Central memory CD8-positive, alpha-beta T cell (primary cell): ENCODE results near the gene CLDN16.

Experiments
- ATAC-seq: fragments of 150-1000 bp; cut with Tn5 transposase; replicated peaks from 2 replicates; pipeline ENCODE4 v1.10.0; 2022; ENCODE audit warnings: mild to moderate bottlenecking, moderate FRiP score, moderate number of reproducible peaks; ENCODE audit not compliant: poor library complexity, severe bottlenecking; ENCODE audit errors: extremely low read depth
- DNase-seq, 2 donors: peaks; one replicate each; pipeline ENCODE4 v3.0.0; 2021; ENCODE audit warnings: low spot score in 2 of 2
- H3K27ac Mint-ChIP-seq: one replicate; pipeline ENCODE4 v1.8.0; 2022; ENCODE audit warnings: low read depth, mild to moderate bottlenecking, moderate library complexity, mixed read lengths
- H3K27me3 Mint-ChIP-seq: one replicate; pipeline ENCODE4 v1.8.0; 2022; ENCODE audit warnings: mixed read lengths
- H3K36me3 Mint-ChIP-seq: one replicate; pipeline ENCODE4 v1.8.0; 2022; ENCODE audit warnings: mild to moderate bottlenecking, moderate library complexity, mixed read lengths; ENCODE audit not compliant: insufficient read depth
- H3K4me1 Mint-ChIP-seq: one replicate; pipeline ENCODE4 v1.8.0; 2022; ENCODE audit warnings: mixed read lengths
- H3K4me3 Mint-ChIP-seq: one replicate; pipeline ENCODE4 v1.8.0; 2022; ENCODE audit warnings: mild to moderate bottlenecking, moderate library complexity, mixed read lengths
- H3K9me3 Mint-ChIP-seq: one replicate; pipeline ENCODE4 v1.8.0; 2022; ENCODE audit warnings: mixed read lengths

CLDN16 gene

DNA sequence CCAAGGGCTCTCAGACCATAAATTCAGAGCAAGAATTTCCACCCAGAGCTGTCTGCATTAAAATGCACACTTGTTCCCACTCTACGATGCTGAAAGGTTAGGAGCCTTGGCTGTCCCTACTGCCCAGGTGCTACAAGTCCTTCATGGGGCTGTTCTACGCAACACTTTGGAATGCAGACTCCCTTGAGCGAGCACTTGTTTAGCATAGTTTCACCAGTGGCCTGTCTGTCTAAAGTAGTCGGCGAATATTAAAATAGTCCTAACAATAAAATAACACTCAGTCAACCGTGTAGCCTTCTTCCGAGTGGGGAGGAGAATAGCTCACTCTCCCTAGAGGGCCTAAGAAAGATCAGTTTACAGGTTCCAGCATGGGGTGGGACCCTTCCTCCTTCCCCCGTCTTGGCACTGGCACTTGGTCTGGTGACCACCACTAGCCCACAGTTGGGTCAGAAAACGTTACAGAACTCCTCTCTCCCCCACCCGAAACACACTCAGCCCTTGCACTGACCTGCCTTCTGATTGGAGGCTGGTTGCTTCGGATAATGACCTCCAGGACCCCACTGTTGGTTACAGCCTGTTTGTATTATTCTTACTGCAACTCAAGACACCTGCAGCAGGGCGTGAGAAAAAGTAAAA, at the start of gene CLDN16:
CLDN16 (plus strand) TSS at position 586 of the 636 bp plus-strand sequence. CDS start 167 bp downstream, outside the sequence.
- ATAC-seq (no peak), DNase-seq (no peak)
- no peaks in the 10 kb centered on the region for H3K36me3 Mint-ChIP-seq

GRCh38 chr3:190338717-190339116, 49.2 kb upstream of the CLDN16 start:
- Mint-ChIP-seq H3K4me3 (no peak overlapping the region), H3K36me3 (no peaks in the 10 kb centered on the region), H3K27me3 (peaks cover 13% of the 10 kb centered on the region), H3K27ac (no peak overlapping the region), H3K9me3 (no peaks in the 10 kb centered on the region), H3K4me1 (no peaks in the 10 kb centered on the region)
- no peak for ATAC-seq
- DNase-seq = no peak

More for the DNA sequence above, at the start of gene CLDN16:
- no peak within 1 kb of the TSS for H3K27ac Mint-ChIP-seq
- no peak within 1 kb of the TSS for H3K4me3 Mint-ChIP-seq
- no peaks in the 10 kb centered on the region for H3K4me1 Mint-ChIP-seq
- no peaks in the 10 kb centered on the region for H3K9me3 Mint-ChIP-seq
- peaks cover 30% of the 10 kb centered on the region for H3K27me3 Mint-ChIP-seq

GRCh38 chr3:190339130-190339529, 48.8 kb upstream of the CLDN16 start:
- H3K4me1 Mint-ChIP-seq = no peaks in the 10 kb centered on the region
- peaks cover 13% of the 10 kb centered on the region for H3K27me3 Mint-ChIP-seq
- no peaks in the 10 kb centered on the region for H3K36me3 Mint-ChIP-seq
- no peak for ATAC-seq
- no peak overlapping the region for H3K27ac Mint-ChIP-seq
- H3K9me3 Mint-ChIP-seq = no peaks in the 10 kb centered on the region
- no peak for DNase-seq
- H3K4me3 Mint-ChIP-seq = no peak overlapping the region

GRCh38 chr3:190340071-190340470, 47.9 kb upstream of the CLDN16 start:
- Mint-ChIP-seq H3K36me3 (no peaks in the 10 kb centered on the region), H3K4me3 (no peak overlapping the region), H3K27me3 (peaks cover 13% of the 10 kb centered on the region), H3K4me1 (no peaks in the 10 kb centered on the region), H3K27ac (no peak overlapping the region), H3K9me3 (no peaks in the 10 kb centered on the region)
- ATAC-seq (no peak), DNase-seq (no peak)

DNA sequence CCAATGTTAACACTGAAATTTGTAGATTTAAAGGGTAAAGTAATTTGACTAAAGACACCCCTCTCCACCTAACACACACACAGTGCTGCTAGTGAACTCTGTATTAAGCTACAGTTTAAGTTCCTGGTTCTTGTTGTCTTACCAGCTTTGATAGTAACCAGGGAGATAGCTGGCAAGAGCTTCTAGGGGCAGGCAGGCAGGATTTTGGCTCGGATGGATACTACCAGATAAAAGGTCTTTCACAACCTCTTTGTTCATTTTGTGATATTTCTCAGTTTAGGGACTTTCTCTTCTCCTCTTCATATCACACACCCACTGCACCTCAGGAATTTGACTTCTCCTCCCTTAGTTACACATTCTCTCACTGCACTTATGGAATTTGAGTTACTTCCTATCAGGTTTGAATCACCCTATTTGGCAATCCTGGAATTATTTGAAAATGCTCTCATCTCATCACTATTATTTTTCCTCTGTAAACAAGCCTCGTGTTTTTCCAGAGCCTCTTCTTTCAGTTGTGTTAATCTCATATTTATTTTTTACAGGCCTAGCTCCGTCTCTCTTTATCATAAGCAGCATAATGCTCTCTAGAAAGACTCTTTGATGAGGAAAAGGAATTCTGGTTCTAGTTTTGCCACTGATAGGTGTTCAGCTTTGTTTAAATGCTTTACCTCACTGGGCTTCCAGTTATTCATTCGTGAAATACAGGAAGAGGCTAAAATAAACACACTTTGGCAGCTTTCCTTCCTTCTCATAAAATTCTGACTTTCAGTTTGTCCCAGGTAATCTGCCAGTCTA, 42.7 kb upstream of the CLDN16 start:
- H3K4me3 Mint-ChIP-seq = no peak overlapping the region
- H3K27me3 Mint-ChIP-seq = peaks cover 20% of the 10 kb centered on the region
- no peak overlapping the region for H3K27ac Mint-ChIP-seq
- peaks cover 5% of the 10 kb centered on the region for H3K9me3 Mint-ChIP-seq
- ATAC-seq (no peak), DNase-seq (no peak)
- no peaks in the 10 kb centered on the region for H3K4me1 Mint-ChIP-seq
- H3K36me3 Mint-ChIP-seq = peaks cover 1% of the 10 kb centered on the region

- H3K27ac Mint-ChIP-seq = no peak overlapping the region
- H3K27me3 Mint-ChIP-seq = peaks cover 22% of the 10 kb centered on the region
- no peak overlapping the region for H3K4me3 Mint-ChIP-seq
- H3K4me1 Mint-ChIP-seq = no peaks in the 10 kb centered on the region
- DNase-seq = no peak
- no peak for ATAC-seq
- peaks cover 5% of the 10 kb centered on the region for H3K9me3 Mint-ChIP-seq
- H3K36me3 Mint-ChIP-seq = peaks cover 1% of the 10 kb centered on the region
These were observed 42.1 kb upstream of the CLDN16 start for GRCh38 chr3:190345878-190346277.

DNA sequence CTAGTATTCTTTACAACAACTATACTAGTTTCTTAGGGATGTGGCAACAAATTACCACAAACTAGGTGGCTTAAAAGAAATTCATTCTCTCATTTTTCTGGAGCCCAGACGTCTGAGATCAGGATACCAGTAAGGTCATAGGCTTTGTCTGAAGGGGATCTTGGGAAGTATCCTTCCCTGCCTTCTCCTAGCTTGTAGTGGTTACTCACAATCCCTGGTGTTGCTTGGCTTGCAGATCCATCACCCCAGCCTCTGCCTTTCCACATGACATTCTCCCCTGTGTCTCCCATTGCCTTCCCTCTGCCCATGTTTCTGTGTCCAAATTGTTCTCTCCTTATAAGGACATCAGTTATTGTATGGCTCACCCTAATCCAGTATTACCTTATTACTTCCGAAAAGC, 41.4 kb upstream of the CLDN16 start:
- peaks cover 5% of the 10 kb centered on the region for H3K9me3 Mint-ChIP-seq
- no peak for ATAC-seq

GRCh38 chr3:190352861-190353457, 35.0 kb upstream of the CLDN16 start:
- DNase-seq (no peak), ATAC-seq (no peak)
- Mint-ChIP-seq H3K4me1 (no peaks in the 10 kb centered on the region), H3K4me3 (no peak overlapping the region), H3K36me3 (no peaks in the 10 kb centered on the region), H3K27me3 (peaks cover 10% of the 10 kb centered on the region), H3K27ac (no peak overlapping the region), H3K9me3 (peaks cover 5% of the 10 kb centered on the region)

More for the DNA sequence above, 41.4 kb upstream of the CLDN16 start:
- H3K4me3 Mint-ChIP-seq = no peak overlapping the region
- no peak overlapping the region for H3K27ac Mint-ChIP-seq
- H3K36me3 Mint-ChIP-seq = peaks cover 1% of the 10 kb centered on the region
- no peak for DNase-seq
- H3K4me1 Mint-ChIP-seq = no peaks in the 10 kb centered on the region
- peaks cover 28% of the 10 kb centered on the region for H3K27me3 Mint-ChIP-seq

DNA sequence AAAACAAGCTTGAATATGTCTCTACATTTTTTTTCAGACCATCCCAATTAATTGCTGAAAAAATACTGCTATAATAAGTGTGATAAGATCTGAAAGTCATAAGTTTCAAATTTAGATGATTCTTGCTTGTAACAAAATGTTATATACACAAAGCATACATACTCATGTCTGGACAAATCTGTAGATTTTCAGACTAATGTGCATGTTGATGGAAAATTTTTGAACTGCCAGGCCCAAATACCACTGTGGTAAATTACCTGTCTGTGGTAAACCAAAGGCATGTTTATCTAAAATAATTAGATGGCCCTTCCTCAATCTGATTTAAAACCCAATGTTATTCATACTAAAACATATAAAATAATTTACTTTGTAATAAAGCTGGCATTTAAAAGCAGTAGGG, 31.7 kb upstream of the CLDN16 start:
- no peak overlapping the region for H3K4me3 Mint-ChIP-seq
- ATAC-seq = no peak
- no peak overlapping the region for H3K27ac Mint-ChIP-seq
- DNase-seq = no peak
- H3K9me3 Mint-ChIP-seq = no peaks in the 10 kb centered on the region
- H3K27me3 Mint-ChIP-seq = peaks cover 4% of the 10 kb centered on the region
- peaks cover 2% of the 10 kb centered on the region for H3K36me3 Mint-ChIP-seq
- no peaks in the 10 kb centered on the region for H3K4me1 Mint-ChIP-seq

DNA sequence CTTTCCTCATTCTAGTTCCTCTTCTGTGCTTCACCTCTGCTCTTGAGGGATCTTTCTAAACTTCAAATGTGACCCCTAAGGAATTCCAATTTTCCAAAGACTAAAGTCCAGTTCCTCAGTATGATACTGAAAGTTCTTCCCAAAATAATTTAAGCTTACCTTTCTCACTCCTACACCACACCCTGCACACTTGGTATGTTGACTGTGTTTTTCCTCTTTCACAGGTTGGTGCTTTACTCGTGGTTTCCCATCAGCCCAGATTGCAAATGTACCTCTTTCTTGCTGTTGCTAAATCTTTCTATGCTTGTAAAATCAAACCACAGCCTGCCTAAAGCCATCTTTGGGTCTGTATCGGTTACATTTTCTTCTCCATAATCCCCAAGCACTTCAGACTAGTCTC, 30.5 kb upstream of the CLDN16 start:
- no peak for ATAC-seq
- no peaks in the 10 kb centered on the region for H3K27me3 Mint-ChIP-seq
- H3K27ac Mint-ChIP-seq = no peak overlapping the region
- H3K36me3 Mint-ChIP-seq = peaks cover 2% of the 10 kb centered on the region
- H3K9me3 Mint-ChIP-seq = no peaks in the 10 kb centered on the region
- no peak overlapping the region for H3K4me3 Mint-ChIP-seq
- no peak for DNase-seq
- H3K4me1 Mint-ChIP-seq = no peaks in the 10 kb centered on the region

- no peak overlapping the region for H3K27ac Mint-ChIP-seq
These were observed 28.1 kb upstream of the CLDN16 start for GRCh38 chr3:190359813-190360212.

DNA sequence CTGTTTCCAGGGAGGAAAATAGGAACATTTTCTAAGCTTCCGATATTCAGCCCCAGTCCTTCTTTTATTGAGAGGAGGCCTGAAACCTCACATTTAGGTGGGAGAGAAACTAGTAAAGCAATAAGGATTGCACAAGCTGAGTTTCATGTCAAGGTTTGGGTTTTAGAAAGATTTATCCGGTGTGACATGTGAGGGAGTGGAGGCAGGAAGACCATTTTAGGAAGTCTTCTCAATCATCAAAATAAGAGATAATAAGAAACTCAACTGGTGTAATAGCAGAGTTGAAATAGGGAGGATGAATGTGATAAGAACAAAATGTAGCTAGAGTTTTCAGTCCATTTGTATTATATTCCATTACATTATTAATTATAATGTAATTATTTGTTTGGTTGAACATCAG, 27.7 kb upstream of the CLDN16 start:
- DNase-seq = no peak
- Mint-ChIP-seq H3K27me3 (peaks cover 19% of the 10 kb centered on the region), H3K9me3 (no peaks in the 10 kb centered on the region), H3K4me3 (no peak overlapping the region), H3K27ac (no peak overlapping the region), H3K4me1 (no peaks in the 10 kb centered on the region), H3K36me3 (peaks cover 2% of the 10 kb centered on the region)
- no peak for ATAC-seq

More at GRCh38 chr3:190359813-190360212, 28.1 kb upstream of the CLDN16 start:
- no peaks in the 10 kb centered on the region for H3K9me3 Mint-ChIP-seq
- DNase-seq (no peak), ATAC-seq (no peak)
- H3K36me3 Mint-ChIP-seq = peaks cover 2% of the 10 kb centered on the region
- no peak overlapping the region for H3K4me3 Mint-ChIP-seq
- H3K4me1 Mint-ChIP-seq = no peaks in the 10 kb centered on the region
- peaks cover 19% of the 10 kb centered on the region for H3K27me3 Mint-ChIP-seq

DNA sequence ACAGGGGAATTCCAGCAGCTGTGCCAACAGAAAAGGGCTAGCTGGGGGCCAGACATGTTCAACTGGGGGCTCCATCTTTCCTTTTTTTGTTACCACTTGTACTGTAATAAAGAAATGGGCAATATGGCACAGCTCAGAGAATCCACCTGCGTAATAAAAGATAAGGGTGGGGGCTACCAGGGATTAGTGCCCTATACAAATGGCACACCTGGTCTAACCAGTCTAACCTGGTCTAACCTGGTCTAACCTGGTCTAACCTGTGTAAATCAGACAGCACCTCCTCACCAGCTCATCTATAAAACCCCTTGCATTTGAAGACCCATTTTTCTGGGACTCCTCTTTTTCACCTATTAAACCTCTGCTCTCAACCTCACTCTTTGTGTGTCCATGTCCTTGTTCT, 26.2 kb upstream of the CLDN16 start:
- no peak for ATAC-seq
- no peak for DNase-seq
- H3K27ac Mint-ChIP-seq = no peak overlapping the region
- no peak overlapping the region for H3K4me3 Mint-ChIP-seq
- H3K4me1 Mint-ChIP-seq = no peaks in the 10 kb centered on the region
- H3K36me3 Mint-ChIP-seq = peaks cover 2% of the 10 kb centered on the region
- H3K9me3 Mint-ChIP-seq = no peaks in the 10 kb centered on the region
- H3K27me3 Mint-ChIP-seq = peaks cover 26% of the 10 kb centered on the region
